ENCODE results near the gene PRKAG2.
"Not testable (repeated sequence)": the region's sequence is repeated elsewhere in the genome, so short reads cannot be mapped to it uniquely, and the experiment has no call there.

DNA sequence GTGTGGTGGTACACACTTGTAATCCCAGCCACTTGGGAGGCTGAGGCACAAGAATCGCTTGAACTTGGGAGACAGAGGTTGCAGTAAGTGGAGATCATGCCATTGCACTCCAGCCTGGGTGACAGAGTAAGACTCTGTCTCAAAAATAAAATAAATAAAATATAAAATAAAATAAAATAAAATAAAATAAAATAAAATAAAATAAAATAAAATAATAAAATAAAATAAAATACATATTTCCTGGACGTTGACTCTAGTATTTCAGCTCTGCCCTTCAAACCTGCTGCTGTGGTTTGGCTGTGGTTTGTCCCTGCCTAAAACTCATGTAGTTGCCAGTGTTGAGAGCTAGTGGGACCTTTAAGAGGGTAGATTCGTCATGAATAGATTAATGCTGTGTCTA lies 33.7 kb upstream of the PRKAG2 start:
- TF ChIP-seq, protein P1, sequence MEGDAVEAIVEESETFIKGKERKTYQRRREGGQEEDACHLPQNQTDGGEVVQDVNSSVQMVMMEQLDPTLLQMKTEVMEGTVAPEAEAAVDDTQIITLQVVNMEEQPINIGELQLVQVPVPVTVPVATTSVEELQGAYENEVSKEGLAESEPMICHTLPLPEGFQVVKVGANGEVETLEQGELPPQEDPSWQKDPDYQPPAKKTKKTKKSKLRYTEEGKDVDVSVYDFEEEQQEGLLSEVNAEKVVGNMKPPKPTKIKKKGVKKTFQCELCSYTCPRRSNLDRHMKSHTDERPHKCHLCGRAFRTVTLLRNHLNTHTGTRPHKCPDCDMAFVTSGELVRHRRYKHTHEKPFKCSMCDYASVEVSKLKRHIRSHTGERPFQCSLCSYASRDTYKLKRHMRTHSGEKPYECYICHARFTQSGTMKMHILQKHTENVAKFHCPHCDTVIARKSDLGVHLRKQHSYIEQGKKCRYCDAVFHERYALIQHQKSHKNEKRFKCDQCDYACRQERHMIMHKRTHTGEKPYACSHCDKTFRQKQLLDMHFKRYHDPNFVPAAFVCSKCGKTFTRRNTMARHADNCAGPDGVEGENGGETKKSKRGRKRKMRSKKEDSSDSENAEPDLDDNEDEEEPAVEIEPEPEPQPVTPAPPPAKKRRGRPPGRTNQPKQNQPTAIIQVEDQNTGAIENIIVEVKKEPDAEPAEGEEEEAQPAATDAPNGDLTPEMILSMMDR (IDR thresholded peaks at IDR 0.05): not testable (repeated sequence)
- TF ChIP-seq POLR2A (IDR thresholded peaks at IDR 0.05): not testable (repeated sequence)

Measured in thyroid gland (tissue), 4 donors.